ENCODE results near the gene DDX51.
"Not testable (repeated sequence)": the region's sequence is repeated elsewhere in the genome, so short reads cannot be mapped to it uniquely, and the experiment has no call there.

The DDX51 gene

GRCh38 chr12:132154941-132155770 lies 11.0 kb upstream of the DDX51 start:
- no peak for DNase-seq (ENCODE audit: low read depth in 2 of 2, low spot score in 1 of 2)

GRCh38 chr12:132154341-132154761 lies 10.2 kb upstream of the DDX51 start:
- no peak for DNase-seq (ENCODE audit: low read depth in 2 of 2, low spot score in 1 of 2)

DNA sequence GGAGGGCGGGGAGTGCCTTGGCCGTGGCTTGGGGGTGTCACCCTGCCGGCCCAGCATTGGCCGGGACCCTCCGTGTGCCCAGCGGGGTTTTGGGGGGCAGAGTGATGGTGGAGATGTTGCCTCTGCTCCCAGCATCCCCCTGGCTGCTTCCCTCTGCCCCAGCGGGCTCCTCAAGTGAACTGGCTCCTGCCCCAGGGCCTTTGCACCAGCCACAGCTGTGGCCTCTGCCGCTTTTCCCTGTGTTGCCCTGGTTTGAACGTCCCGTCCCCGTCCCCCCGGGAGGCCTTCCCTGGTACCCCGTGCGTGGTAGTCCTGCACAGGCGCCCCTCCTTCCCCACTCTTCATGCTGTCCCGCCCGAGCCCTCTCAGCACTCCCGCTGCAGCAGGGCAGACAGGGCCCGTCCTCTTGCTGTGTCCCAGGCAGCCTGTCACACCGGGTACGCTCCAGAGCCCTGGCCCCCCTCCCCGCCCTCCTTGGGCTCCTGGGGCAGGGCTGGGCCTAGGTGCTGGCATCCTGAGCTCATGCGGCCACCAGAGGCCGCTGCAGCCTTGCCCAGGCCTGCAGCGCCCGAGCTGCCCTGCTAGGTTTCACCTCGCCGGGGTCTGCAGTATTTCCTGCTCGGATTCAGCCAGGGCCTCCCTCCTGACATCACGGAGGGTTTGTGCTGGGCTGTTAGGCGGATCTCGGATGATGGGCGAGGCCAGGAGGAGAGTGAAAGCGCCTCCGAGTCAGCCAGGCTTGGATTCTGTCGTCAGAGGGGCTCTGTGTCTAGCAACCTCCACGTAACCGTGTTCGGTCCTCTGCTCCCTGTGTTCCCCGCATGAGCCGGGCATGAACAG lies 9.6 kb upstream of the DDX51 start:
- peak in 1 of 2 donors; percentile 32 for DNase-seq (ENCODE audit: low read depth in 2 of 2, low spot score in 1 of 2)

- DNase-seq (ENCODE audit: low read depth in 2 of 2, low spot score in 1 of 2): no peak
These were observed 8.8 kb upstream of the DDX51 start for GRCh38 chr12:132152953-132153352.

DNA sequence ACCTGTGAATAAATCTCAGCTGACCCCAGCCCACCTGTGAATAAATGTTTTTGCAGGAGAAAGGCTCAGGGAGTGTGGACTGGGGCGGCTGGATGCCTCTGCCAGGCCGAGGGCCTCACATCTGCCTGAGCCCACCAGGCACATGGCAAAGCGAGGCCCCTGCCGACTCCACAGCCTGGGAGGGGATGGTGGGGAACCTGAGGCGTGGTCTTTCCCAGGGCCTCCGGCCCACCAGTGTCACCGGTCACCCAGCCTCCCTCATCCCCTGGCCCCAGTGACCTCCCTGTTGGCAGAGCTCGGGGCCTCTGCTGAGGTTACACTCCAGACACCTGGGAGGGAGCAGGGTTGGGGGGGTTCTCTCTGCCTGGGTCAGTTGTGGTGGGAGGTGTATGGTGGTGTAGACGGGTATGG lies 8.3 kb upstream of the DDX51 start:
- DNase-seq (ENCODE audit: low read depth in 2 of 2, low spot score in 1 of 2): no peak

DNA sequence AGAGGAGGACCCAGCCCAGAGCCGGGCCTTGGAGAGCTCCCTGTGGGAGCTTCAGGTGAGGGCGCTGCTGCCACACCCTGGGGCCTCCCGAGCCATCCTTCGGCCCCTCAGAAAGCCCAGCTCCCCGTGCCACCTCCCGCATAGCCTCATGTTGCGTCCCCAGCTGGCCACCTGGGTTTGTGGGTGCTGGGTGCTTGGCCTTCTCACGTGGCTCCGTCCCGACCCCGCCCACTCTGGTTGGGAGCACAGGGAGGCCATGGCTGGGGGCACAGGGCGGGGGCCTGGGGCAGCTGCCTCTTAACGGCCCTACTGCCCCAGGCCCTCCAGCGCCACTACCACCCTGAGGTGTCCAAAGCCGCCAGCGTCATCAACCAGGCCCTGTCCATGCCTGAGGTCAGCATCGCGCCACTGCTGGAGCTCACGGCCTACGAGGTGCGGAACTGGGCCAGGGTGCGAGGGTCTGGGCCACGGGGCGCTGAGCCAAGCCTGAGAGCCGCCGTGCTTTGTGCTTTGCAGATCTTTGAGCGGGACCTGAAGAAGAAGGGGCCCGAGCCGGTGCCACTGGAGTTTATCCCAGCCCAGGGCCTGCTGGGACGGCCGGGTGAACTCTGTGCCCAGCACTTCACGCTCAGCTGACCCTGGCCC lies 7.8 kb upstream of the DDX51 start:
- no peak for DNase-seq (ENCODE audit: low read depth in 2 of 2, low spot score in 1 of 2)

- no peak for DNase-seq (ENCODE audit: low read depth in 2 of 2, low spot score in 1 of 2)
These were observed 7.1 kb upstream of the DDX51 start for GRCh38 chr12:132151145-132151765.

DNA sequence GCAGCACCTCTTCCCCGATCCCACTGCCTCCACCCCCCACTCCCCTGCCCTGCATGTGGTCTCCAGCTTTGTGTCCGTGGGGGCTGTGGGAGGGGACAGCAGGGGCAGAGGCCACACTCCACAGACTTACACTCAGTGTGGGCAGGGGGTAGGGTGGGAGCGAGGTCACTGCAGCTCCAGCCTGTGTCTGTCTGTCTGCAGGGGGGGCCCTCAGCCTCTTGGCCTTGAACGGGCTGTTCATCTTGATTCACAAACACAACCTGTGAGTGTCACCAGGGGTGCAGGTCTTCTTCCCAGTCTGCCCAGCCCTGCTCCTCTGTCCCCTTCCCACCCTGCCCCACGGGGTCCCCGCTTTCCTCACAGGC lies 6.6 kb upstream of the DDX51 start:
- no peak for DNase-seq (ENCODE audit: low read depth in 2 of 2, low spot score in 1 of 2)

DNA sequence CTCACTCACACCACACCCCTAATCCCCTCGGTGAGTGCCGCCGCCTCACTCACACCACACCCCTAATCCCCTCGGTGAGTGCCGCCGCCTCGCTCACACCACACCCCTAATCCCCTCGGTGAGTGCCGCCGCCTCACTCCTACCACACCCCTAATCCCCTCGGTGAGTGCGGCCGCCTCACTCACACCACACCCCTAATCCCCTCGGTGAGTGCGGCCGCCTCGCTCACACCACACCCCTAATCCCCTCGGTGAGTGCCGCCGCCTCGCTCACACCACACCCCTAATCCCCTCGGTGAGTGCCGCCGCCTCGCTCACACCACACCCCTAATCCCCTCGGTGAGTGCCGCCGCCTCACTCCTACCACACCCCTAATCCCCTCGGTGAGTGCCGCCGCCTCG lies 5.4 kb upstream of the DDX51 start:
- not testable (repeated sequence) for DNase-seq (ENCODE audit: low read depth in 2 of 2, low spot score in 1 of 2)

DNA sequence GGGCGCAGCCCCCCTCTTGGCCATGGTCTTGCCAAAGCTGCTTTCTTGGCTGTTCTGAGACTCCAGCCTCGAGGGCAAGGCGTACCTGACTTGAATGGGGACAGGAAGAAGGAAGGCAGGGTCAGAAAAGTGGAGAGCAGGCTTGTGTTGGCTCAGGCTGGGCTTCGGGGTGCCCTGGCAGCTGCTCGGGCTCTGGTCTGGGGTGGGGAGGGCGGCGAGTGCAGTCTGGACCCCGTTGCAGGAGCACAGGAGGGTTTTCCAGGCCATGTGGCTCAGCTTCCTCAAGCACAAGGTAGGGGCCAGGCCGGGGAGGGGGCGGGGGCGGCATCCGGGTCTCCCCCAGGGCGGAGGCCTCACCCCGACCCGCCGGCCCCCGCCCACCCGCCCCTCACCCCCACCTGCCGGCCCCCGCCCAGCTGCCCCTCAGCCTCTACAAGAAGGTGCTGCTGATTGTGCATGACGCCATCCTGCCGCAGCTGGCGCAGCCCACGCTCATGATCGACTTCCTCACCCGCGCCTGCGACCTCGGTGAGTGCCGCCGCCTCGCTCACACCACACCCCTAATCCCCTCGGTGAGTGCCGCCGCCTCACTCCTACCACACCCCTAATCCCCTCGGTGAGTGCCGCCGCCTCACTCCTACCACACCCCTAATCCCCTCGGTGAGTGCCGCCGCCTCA lies 4.4 kb upstream of the DDX51 start:
- DNase-seq (ENCODE audit: low read depth in 2 of 2, low spot score in 1 of 2): no peak

- DNase-seq (ENCODE audit: low read depth in 2 of 2, low spot score in 1 of 2): no peak
These were observed 3.6 kb upstream of the DDX51 start for GRCh38 chr12:132147423-132148367.

GRCh38 chr12:132146772-132147422 lies 2.8 kb upstream of the DDX51 start:
- no peak for DNase-seq (ENCODE audit: low read depth in 2 of 2, low spot score in 1 of 2)

DNA sequence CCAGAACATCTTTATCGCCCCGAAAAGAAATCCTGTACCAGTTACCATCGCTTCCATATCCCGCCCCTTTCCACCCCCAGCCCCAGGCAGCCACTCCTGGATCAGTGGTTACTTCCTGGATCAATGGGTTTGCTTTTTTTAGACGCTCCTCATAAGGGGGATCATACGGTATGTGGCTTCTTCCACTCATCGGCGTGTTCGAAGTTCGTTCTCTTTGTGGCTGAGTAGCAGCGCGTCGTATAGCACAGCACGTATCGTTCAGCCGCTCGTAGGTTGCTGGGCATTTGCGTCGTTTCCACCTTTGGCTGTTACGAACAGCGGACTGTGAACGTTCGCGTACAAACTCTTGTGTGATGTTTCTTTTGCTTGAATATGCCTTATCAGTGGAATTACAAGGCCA lies 2.0 kb upstream of the DDX51 start:
- DNase-seq (ENCODE audit: low read depth in 2 of 2, low spot score in 1 of 2): no peak

GRCh38 chr12:132145334-132145733 lies 1.2 kb upstream of the DDX51 start:
- DNase-seq (ENCODE audit: low read depth in 2 of 2, low spot score in 1 of 2): no peak

GRCh38 chr12:132144810-132145168 lies 670 bp upstream of the DDX51 start:
- no peak for DNase-seq (ENCODE audit: low read depth in 2 of 2, low spot score in 1 of 2)

GRCh38 chr12:132143336-132144071 lies 615 bp downstream of the DDX51 start:
- DNase-seq (ENCODE audit: low read depth in 2 of 2, low spot score in 1 of 2): no peak

GRCh38 chr12:132142679-132143335 lies 1.3 kb downstream of the DDX51 start:
- DNase-seq (ENCODE audit: low read depth in 2 of 2, low spot score in 1 of 2): no peak
